Measurements from ENCODE around the gene MRPL27.

MRPL27 gene

DNA sequence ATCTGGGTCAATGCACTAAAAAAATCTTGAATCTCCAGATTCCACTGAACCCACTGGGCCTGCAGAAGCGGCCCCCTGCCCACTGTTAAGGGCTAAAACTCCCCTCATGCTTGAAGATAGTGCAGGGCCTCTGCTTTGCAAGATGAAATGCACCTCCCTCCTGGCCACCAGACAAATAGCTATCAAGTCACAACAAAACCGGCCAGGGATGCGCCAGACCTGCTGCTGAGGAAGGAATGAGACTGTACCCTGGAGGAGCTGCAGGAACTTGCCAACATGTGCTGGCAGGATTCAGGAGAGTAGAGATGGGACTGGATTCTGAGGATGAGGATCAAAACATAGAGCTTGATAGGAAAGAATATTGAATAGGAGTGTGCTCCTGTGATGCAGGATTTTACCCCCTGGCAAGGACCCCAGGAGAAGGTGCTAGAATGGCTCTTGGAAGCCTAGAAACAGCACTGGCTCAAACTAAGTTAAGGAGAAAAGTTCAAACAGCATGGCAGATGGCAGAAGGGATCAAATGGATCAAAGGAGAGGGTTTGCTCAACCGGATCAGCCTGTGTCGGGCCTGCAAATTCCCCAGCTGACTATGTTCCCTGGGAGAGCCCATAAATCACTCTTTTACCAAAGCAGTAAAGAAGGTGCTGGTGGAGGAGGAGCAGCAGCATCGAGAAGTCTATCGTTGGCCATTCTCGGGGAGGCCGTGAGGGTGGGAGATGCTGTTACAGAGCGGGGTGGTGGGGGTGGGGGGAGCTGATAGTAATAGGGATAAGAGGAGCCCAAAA lies 54.3 kb downstream of the MRPL27 start:
- no peak overlapping the region for H3K27ac ChIP-seq
- no peak overlapping the region for H3K4me2 ChIP-seq
- no peak overlapping the region for H3K9ac ChIP-seq

More for the DNA sequence above, 54.3 kb downstream of the MRPL27 start:
- H3K9me3 ChIP-seq = no peaks in the 10 kb centered on the region
- no peaks in the 10 kb centered on the region for H3K27me3 ChIP-seq
- TF ChIP-seq Cebpa-rat (IDR thresholded peaks at IDR 0.05) = no peak
- H3K4me3 ChIP-seq = no peak overlapping the region
- no peaks in the 10 kb centered on the region for H3K36me3 ChIP-seq
- H3K4me1 ChIP-seq = peaks cover 19% of the 10 kb centered on the region
- no peaks in the 10 kb centered on the region for H4K20me1 ChIP-seq
